K562 (cell line): ENCODE data around the gene ROR2. TPM values are rescaled to one million over a fixed set of nuclear protein-coding genes. Genes with fewer than 3 reads are reported as not detected.

Source experiments
- ATAC-seq: fragments of 200-7000 bp; cut with Tn5 transposase; 3 replicates; pipeline ENCODE4 v1.9.1; 2020; ENCODE audit warnings: moderate library complexity
- BruUV-seq: library from RNA; stranded (reverse); fragments of 400-500 nt; replicated peaks from 2 replicates; lab custom pipeline; 2021; lab: Mats Ljungman, UMichigan
- CTCF ChIA-PET: fragments of 300-600 bp; formaldehyde crosslinking; extraction: SDS; loops from one replicate; lab custom pipeline; 2021; ENCODE audit warnings: low intra/inter-chr PET ratio; lab: Yijun Ruan, JAX
- POLR2A ChIA-PET: fragments of 300-600, 350-650 bp; sonication (Branson Sonifier 250); formaldehyde crosslinking; extraction: SDS; loops from one replicate; lab custom pipeline; 2021; ENCODE audit warnings: antibody characterized with exemption, inconsistent platforms; lab: Yijun Ruan, JAX
- DNase-seq, 4 experiments: peaks; one replicate each; pipeline versions ENCODE4 v3.0.0 to v3.0.0-alpha.2; 2011 to 2018; ENCODE audit warnings: low spot score in 3 of 4, mixed read lengths in 3 of 4; ENCODE audit errors: extremely low read depth in 1 of 4
- FAIRE-seq: peaks from 2 replicates; lab custom pipeline; 2011; peaks lifted over from hg19 to GRCh38; lab: Jason Lieb, UNC
- H2AFZ ChIP-seq: 2 replicates; pipeline ENCODE4 v1.6.0; 2011; ENCODE audit warnings: low read depth, low read length, control low read depth, inconsistent platforms
- H3K27ac ChIP-seq: fragments of 200-600 bp; 3 replicates; pipeline ENCODE4 v1.8.0; 2011; ENCODE audit warnings: low read depth, mild to moderate bottlenecking, control low read depth, inconsistent platforms, low read length, moderate library complexity, mixed read lengths; ENCODE audit errors: extremely low read depth
- H3K27me3 ChIP-seq, 2 experiments: fragments of 300-600 bp in 1 of 2; 2 replicates in 1 of 2; 3 replicates in 1 of 2; pipeline versions ENCODE4 v1.6.0 to v1.8.0; 2011; ENCODE audit warnings: inconsistent platforms in 2 of 2, low read length in 2 of 2, mild to moderate bottlenecking in 1 of 2, mixed read lengths in 1 of 2, moderate library complexity in 1 of 2; ENCODE audit not compliant: control insufficient read depth in 2 of 2, insufficient read depth in 2 of 2
- H3K36me3 ChIP-seq: fragments of 300-600 bp; 3 replicates; pipeline ENCODE4 v1.8.0; 2011; ENCODE audit warnings: mild to moderate bottlenecking, low read length, inconsistent platforms; ENCODE audit not compliant: control insufficient read depth, insufficient read depth
- H3K4me1 ChIP-seq, 2 experiments: fragments of 200-600 bp in 1 of 2; replicated peaks in 1 of 2; 2 replicates in 1 of 2; 3 replicates in 1 of 2; pipeline versions ENCODE4 v1.5.1 to v1.8.0; 2011; ENCODE audit warnings: inconsistent platforms in 2 of 2, low read length in 2 of 2, mild to moderate bottlenecking in 1 of 2, mixed read lengths in 1 of 2, moderate library complexity in 1 of 2; ENCODE audit not compliant: control insufficient read depth in 2 of 2, insufficient read depth in 2 of 2
- H3K4me2 ChIP-seq: 2 replicates; pipeline ENCODE4 v1.6.1; 2011; ENCODE audit warnings: low read length, control low read depth, inconsistent platforms, mixed read lengths; ENCODE audit not compliant: insufficient read depth
- H3K4me3 ChIP-seq: fragments of 200-600 bp; sonication (generic), shearing (Covaris generic); 2 replicates; pipeline ENCODE4 v1.5.1; 2016; ENCODE audit warnings: control low read depth, inconsistent platforms
- H3K79me2 ChIP-seq: fragments of 200-600 bp; 3 replicates; pipeline ENCODE4 v1.8.0; 2011; ENCODE audit warnings: low read length, inconsistent platforms; ENCODE audit not compliant: control insufficient read depth, insufficient read depth
- H3K9ac ChIP-seq, 2 experiments: 2 replicates each; pipeline versions ENCODE4 v1.6.0 to v1.6.1; 2011; ENCODE audit warnings: low read depth in 2 of 2, low read length in 2 of 2, control low read depth in 1 of 2, inconsistent platforms in 1 of 2, mild to moderate bottlenecking in 1 of 2, mixed read lengths in 1 of 2; ENCODE audit not compliant: insufficient read depth in 1 of 2
- H3K9me1 ChIP-seq: one replicate; pipeline ENCODE4 v1.6.0; 2011; ENCODE audit warnings: inconsistent platforms, mild to moderate bottlenecking, low read length, moderate library complexity; ENCODE audit not compliant: control insufficient read depth, insufficient read depth
- H3K9me3 ChIP-seq: replicated peaks from 2 replicates; pipeline ENCODE4 v1.5.1; 2011; ENCODE audit warnings: low read depth, low read length, inconsistent platforms; ENCODE audit not compliant: control insufficient read depth, insufficient read depth
- H4K20me1 ChIP-seq: replicated peaks from 2 replicates; pipeline ENCODE4 v1.6.1; 2011; ENCODE audit warnings: low read length, inconsistent platforms, mixed read lengths; ENCODE audit not compliant: control insufficient read depth, insufficient read depth
- HMGN3 ChIP-seq: IDR thresholded peaks from 2 replicates; pipeline ENCODE4 v1.6.1; 2011; ENCODE audit warnings: borderline replicate concordance, low read depth, mild to moderate bottlenecking, mixed read lengths, low read length; ENCODE audit not compliant: insufficient read length; ENCODE audit errors: extremely low read depth
- KLF16 ChIP-seq: IDR thresholded peaks from 2 replicates; pipeline ENCODE4 v1.6.1; 2016; ENCODE audit warnings: antibody characterized with exemption
- MEIS2 ChIP-seq: fragments of 450-650 bp; IDR thresholded peaks from 2 replicates; pipeline ENCODE4 v1.6.1; 2014; ENCODE audit warnings: mild to moderate bottlenecking; ENCODE audit not compliant: partially characterized antibody
- NR2C2 ChIP-seq, 2 experiments: fragments of 200-800 bp in 1 of 2; sonication (Bioruptor generic) in 1 of 2; sonication (generic) in 1 of 2; formaldehyde crosslinking in 1 of 2; IDR thresholded peaks; 2 replicates each; pipeline versions ENCODE4 v1.6.1 to v1.8.0; 2016 to 2022; ENCODE audit warnings: mild to moderate bottlenecking in 1 of 2, missing compliant biosample characterization in 1 of 2, missing genetic modification characterization in 1 of 2, missing genetic modification reagents in 1 of 2
- PBX2 ChIP-seq, 2 experiments: IDR thresholded peaks in 1 of 2; conservative IDR thresholded peaks in 1 of 2; 2 replicates each; pipeline ENCODE4 v1.6.1; 2016; ENCODE audit warnings: low read depth in 2 of 2, mild to moderate bottlenecking in 1 of 2, missing compliant biosample characterization in 1 of 2, missing genetic modification characterization in 1 of 2, moderate library complexity in 1 of 2
- PHF21A ChIP-seq: fragments of 450-650 bp; IDR thresholded peaks from 2 replicates; pipeline ENCODE4 v1.6.1; 2017; ENCODE audit warnings: low read depth, borderline replicate concordance
- ZNF253 ChIP-seq: fragments of 250-450 bp; sonication (Bioruptor Pico); conservative IDR thresholded peaks from 2 replicates; pipeline ENCODE4 v1.6.1; 2021; ENCODE audit warnings: mild to moderate bottlenecking
- WGBS: fragments of 100-300 bp; shearing (Covaris generic); methylation state at CpG from one replicate; pipeline ENCODE4 v1.1.6; 2016; ENCODE audit warnings: low coverage, mixed read lengths; ENCODE audit not compliant: insufficient coverage; ENCODE audit errors: missing lambda C conversion rate; 5-methylcytosine and 5-hydroxymethylcytosine counted together
- in situ Hi-C: fragments of 300-500 bp; cut with MboI; formaldehyde crosslinking; loops from 4 replicates; pipeline ENCODE4 v1.15.0; 2018; ENCODE audit warnings: inconsistent platforms, mixed read lengths
- intact Hi-C: fragments of 100-400 bp; cut with micrococcal nuclease; formaldehyde crosslinking; loops from 2 replicates; pipeline ENCODE4 v1.14.2; 2022
- polyA plus RNA-seq, 8 experiments: library from polyadenylated mRNA; depleted of rRNA in 4 of 8; stranded (reverse) in 5 of 8; unstranded in 3 of 8; fragments of >200 nt; fragmentation: Nextera tagmentation in 2 of 8; fragmentation: Illumina TruSeq in 1 of 8; extraction: Ambion mirVana in 2 of 8; extraction: Trizol in 1 of 8; gene quantifications; 2 replicates each; pipeline versions ENCODE4 v1.2.1 to v1.2.3, GENCODE V29; 2011 to 2014; ENCODE audit warnings: inconsistent platforms in 1 of 8, missing spikeins in 1 of 8
- total RNA-seq, 7 experiments: library from RNA; depleted of rRNA in 6 of 7; stranded (reverse); fragments of >200 nt in 6 of 7; fragmentation: Illumina TruSeq in 2 of 7; extraction: Trizol in 2 of 7; gene quantifications; 2 replicates each; pipeline versions ENCODE4 v1.2.1 to v1.2.3, GENCODE V29; 2011 to 2021; ENCODE audit warnings: low replicate concordance in 1 of 7
- TF ChIP-seq, protein P1 (sequence below): fragments of 450-650 bp; IDR thresholded peaks from 2 replicates; pipeline ENCODE4 v1.6.1; 2016

The ROR2 gene
- total and polyA plus RNA-seq, 9 of the 15 experiments (the other 6 are each of a cell fraction or from before 2014, with no cell fraction given) = 5.6 to 33.8 (median 15.3) TPM

DNA sequence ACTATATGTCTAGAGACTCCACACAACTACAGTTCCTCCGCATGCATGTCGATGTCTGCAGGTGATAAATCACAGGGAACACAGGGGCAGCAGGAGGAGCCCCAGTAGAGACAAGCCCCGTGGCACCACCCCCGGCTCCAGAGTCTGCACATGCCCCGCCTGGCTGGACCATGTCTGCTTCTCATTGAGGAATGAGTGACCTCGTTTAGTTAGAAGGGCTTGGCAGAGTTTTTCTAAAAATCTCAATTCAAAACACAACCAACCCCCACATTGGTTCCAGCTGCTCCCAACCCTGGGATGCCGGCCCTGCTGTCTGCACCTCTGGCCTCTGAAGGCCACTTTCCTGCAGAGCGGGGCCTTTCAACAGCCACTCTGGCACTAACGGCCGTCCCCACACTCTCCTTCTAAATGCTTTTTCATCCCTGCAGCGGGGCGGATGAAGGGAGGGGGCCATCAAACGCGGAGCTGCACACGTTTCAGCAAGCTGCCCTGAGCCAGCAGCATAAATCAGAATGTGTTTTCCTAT, 106.3 kb downstream of the ROR2 start:
- FAIRE-seq (peak; percentile 58), DNase-seq (no peak), ATAC-seq (peak; percentile 47)
- no TSS peak for BruUV-seq
- intact Hi-C loops (no loop called here), in situ Hi-C loops (no loop called here)
- Histone ChIP-seq H3K9ac (peak overlapping the region in 1 of 2 experiments; percentile 50; a peak in 1 of 4 replicates), H3K27ac (no peak overlapping the region), H3K4me2 (no peak overlapping the region), H3K36me3 (peaks cover 8% of the 10 kb centered on the region; the same call in 1 of the 3 replicates), H3K79me2 (peaks cover 41% of the 10 kb centered on the region), H3K9me1 (peaks cover 9% of the 10 kb centered on the region), H3K4me3 (no peak overlapping the region), H2AFZ (no peak overlapping the region), H3K27me3 (no peaks in the 10 kb centered on the region), H4K20me1 (peaks cover 9% of the 10 kb centered on the region; the same call in 1 of the 2 replicates), H3K9me3 (no peaks in the 10 kb centered on the region), H3K4me1 (peaks cover 2 to 20% of the 10 kb centered on the region in 2 experiments)
- CTCF ChIA-PET = interaction anchor here (0.6 kb wide), 1 partner anchor 39 kb away, joined by 3 read pairs; no protein-coding TSS in a partner anchor
- POLR2A ChIA-PET = interaction anchor here (0.6 to 1.5 kb wide), 2 partner anchors 9 to 21 kb away, joined by 3 to 5 read pairs; no protein-coding TSS in a partner anchor
- 54% methylated on average over 11 of the region's 15 CpGs for WGBS
- TF ChIP-seq HMGN3 (no peak), MEIS2 (peak; percentile 73), PHF21A (no peak), NR2C2 (CRISPR knock-in tag; IDR thresholded peaks at IDR 0.05) (no peak), NR2C2 (tag; IDR thresholded peaks at IDR 0.05) (no peak), ZNF253 (no peak), KLF16 (no peak), PBX2 (CRISPR knock-in tag; IDR thresholded peaks at IDR 0.05; ENCODE audit: low read depth) (no peak), PBX2 (tag; conservative IDR thresholded peaks at IDR 0.05; ENCODE audit: low read depth) (peak; percentile 78)
- TF ChIP-seq, protein P1, sequence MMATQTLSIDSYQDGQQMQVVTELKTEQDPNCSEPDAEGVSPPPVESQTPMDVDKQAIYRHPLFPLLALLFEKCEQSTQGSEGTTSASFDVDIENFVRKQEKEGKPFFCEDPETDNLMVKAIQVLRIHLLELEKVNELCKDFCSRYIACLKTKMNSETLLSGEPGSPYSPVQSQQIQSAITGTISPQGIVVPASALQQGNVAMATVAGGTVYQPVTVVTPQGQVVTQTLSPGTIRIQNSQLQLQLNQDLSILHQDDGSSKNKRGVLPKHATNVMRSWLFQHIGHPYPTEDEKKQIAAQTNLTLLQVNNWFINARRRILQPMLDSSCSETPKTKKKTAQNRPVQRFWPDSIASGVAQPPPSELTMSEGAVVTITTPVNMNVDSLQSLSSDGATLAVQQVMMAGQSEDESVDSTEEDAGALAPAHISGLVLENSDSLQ = peak; percentile 49
